ENCODE data around the gene NRCAM.

Gene NRCAM

GRCh38 chr7:108380517-108380916 lies 75.7 kb downstream of the NRCAM start:
- TF ChIP-seq EZH2phosphoT487 (conservative IDR thresholded peaks at IDR 0.05; ENCODE audit: low read length) (no peak), CTCF (IDR thresholded peaks at IDR 0.05; ENCODE audit: insufficient read depth, low read length, poor library complexity, severe bottlenecking) (no peak)
- Histone ChIP-seq H3K9me2 (replicated peaks; ENCODE audit: insufficient read depth, low read length) (no peaks in the 10 kb centered on the region), H3K9ac (ENCODE audit: low read length) (no peak overlapping the region), H3K9me3 (ENCODE audit: insufficient read depth, low read length) (no peaks in the 10 kb centered on the region), H3K4me3 (ENCODE audit: insufficient read depth, low read length, poor library complexity, severe bottlenecking) (no peak overlapping the region), H3K4me2 (ENCODE audit: low read depth, low read length, poor library complexity, severe bottlenecking) (no peak overlapping the region), H3K79me2 (ENCODE audit: insufficient read depth, low read length) (no peaks in the 10 kb centered on the region), H3K27me3 (ENCODE audit: low read length) (no peaks in the 10 kb centered on the region), H3K27ac (ENCODE audit: low read depth, low read length) (no peak overlapping the region), H3K36me3 (ENCODE audit: low read length) (no peaks in the 10 kb centered on the region), H2AFZ (ENCODE audit: low read depth, low read length, severe bottlenecking) (no peak overlapping the region), H3F3A (ENCODE audit: insufficient read depth) (no peaks in the 10 kb centered on the region), H4K20me1 (ENCODE audit: low read depth, low read length) (no peaks in the 10 kb centered on the region)

GRCh38 chr7:108376206-108376605 lies 80.0 kb downstream of the NRCAM start:
- Histone ChIP-seq H4K20me1 (ENCODE audit: low read depth, low read length) (no peaks in the 10 kb centered on the region), H3K4me2 (ENCODE audit: low read depth, low read length, poor library complexity, severe bottlenecking) (no peak overlapping the region), H3K9me2 (replicated peaks; ENCODE audit: insufficient read depth, low read length) (no peaks in the 10 kb centered on the region), H3K27ac (ENCODE audit: low read depth, low read length) (no peak overlapping the region), H3K27me3 (ENCODE audit: low read length) (no peaks in the 10 kb centered on the region), H3K79me2 (ENCODE audit: insufficient read depth, low read length) (no peaks in the 10 kb centered on the region), H3K9me3 (ENCODE audit: insufficient read depth, low read length) (no peaks in the 10 kb centered on the region), H3K36me3 (ENCODE audit: low read length) (no peaks in the 10 kb centered on the region), H2AFZ (ENCODE audit: low read depth, low read length, severe bottlenecking) (no peak overlapping the region), H3F3A (ENCODE audit: insufficient read depth) (no peaks in the 10 kb centered on the region), H3K4me3 (ENCODE audit: insufficient read depth, low read length, poor library complexity, severe bottlenecking) (no peak overlapping the region), H3K9ac (ENCODE audit: low read length) (no peak overlapping the region)
- TF ChIP-seq EZH2phosphoT487 (conservative IDR thresholded peaks at IDR 0.05; ENCODE audit: low read length): no peak
- no peak for TF ChIP-seq CTCF (IDR thresholded peaks at IDR 0.05; ENCODE audit: insufficient read depth, low read length, poor library complexity, severe bottlenecking)

- no peaks in the 10 kb centered on the region for H3K9me3 ChIP-seq (ENCODE audit: insufficient read depth, low read length)
Observed at GRCh38 chr7:108375668-108376067, 80.6 kb downstream of the NRCAM start.

More at GRCh38 chr7:108375668-108376067, 80.6 kb downstream of the NRCAM start:
- TF ChIP-seq CTCF (IDR thresholded peaks at IDR 0.05; ENCODE audit: insufficient read depth, low read length, poor library complexity, severe bottlenecking): no peak
- no peak for TF ChIP-seq EZH2phosphoT487 (conservative IDR thresholded peaks at IDR 0.05; ENCODE audit: low read length)
- Histone ChIP-seq H3F3A (ENCODE audit: insufficient read depth) (no peaks in the 10 kb centered on the region), H3K4me2 (ENCODE audit: low read depth, low read length, poor library complexity, severe bottlenecking) (no peak overlapping the region), H3K27ac (ENCODE audit: low read depth, low read length) (no peak overlapping the region), H3K9ac (ENCODE audit: low read length) (no peak overlapping the region), H3K27me3 (ENCODE audit: low read length) (no peaks in the 10 kb centered on the region), H3K79me2 (ENCODE audit: insufficient read depth, low read length) (no peaks in the 10 kb centered on the region), H3K4me3 (ENCODE audit: insufficient read depth, low read length, poor library complexity, severe bottlenecking) (no peak overlapping the region), H3K36me3 (ENCODE audit: low read length) (no peaks in the 10 kb centered on the region), H4K20me1 (ENCODE audit: low read depth, low read length) (no peaks in the 10 kb centered on the region), H3K9me2 (replicated peaks; ENCODE audit: insufficient read depth, low read length) (no peaks in the 10 kb centered on the region), H2AFZ (ENCODE audit: low read depth, low read length, severe bottlenecking) (no peak overlapping the region)

All from SU-DHL-6 (cell line).